Stimulated activated CD4-positive, alpha-beta T cell treated with anti-CD3 and anti-CD28 coated beads, Interleukin-15, amount 100 ng/mL, for 48 hours (primary cell): ENCODE data around the gene TMEM145.

Experiments
- DNase-seq, 2 donors: peaks; one replicate each; pipeline ENCODE4 v3.0.0-alpha.2; 2020; ENCODE audit warnings: low read depth in 2 of 2

Gene TMEM145

GRCh38 chr19:42277821-42278451 is 35.2 kb upstream of the TMEM145 start:
- DNase-seq = no peak

GRCh38 chr19:42278452-42279154 is 34.5 kb upstream of the TMEM145 start:
- no peak for DNase-seq

GRCh38 chr19:42279155-42279901 is 33.8 kb upstream of the TMEM145 start:
- no peak for DNase-seq

GRCh38 chr19:42279902-42280814 is 33.0 kb upstream of the TMEM145 start:
- peak; percentile 85 for DNase-seq

GRCh38 chr19:42280815-42281145 is 32.3 kb upstream of the TMEM145 start:
- no peak for DNase-seq

- no peak for DNase-seq
Measured at GRCh38 chr19:42281146-42281826, 31.8 kb upstream of the TMEM145 start.

- DNase-seq = no peak
Measured at GRCh38 chr19:42281827-42282762, 31.0 kb upstream of the TMEM145 start.

- DNase-seq = no peak
Measured at GRCh38 chr19:42282819-42283187, 30.3 kb upstream of the TMEM145 start.

- DNase-seq = peak; percentile 87 to 95
Measured at GRCh38 chr19:42283188-42284065, 29.7 kb upstream of the TMEM145 start.

GRCh38 chr19:42284066-42284501 is 29.0 kb upstream of the TMEM145 start:
- peak; percentile 59 to 67 for DNase-seq

- no peak for DNase-seq
Measured at GRCh38 chr19:42284591-42285341, 28.3 kb upstream of the TMEM145 start.

GRCh38 chr19:42285541-42285941 is 27.6 kb upstream of the TMEM145 start:
- no peak for DNase-seq

- DNase-seq = no peak
Measured at GRCh38 chr19:42285988-42286348, 27.1 kb upstream of the TMEM145 start.

GRCh38 chr19:42286349-42287016 is 26.6 kb upstream of the TMEM145 start:
- DNase-seq = no peak

- DNase-seq = no peak
Measured at GRCh38 chr19:42287017-42287826, 25.9 kb upstream of the TMEM145 start.

- no peak for DNase-seq
Measured at GRCh38 chr19:42287827-42288107, 25.3 kb upstream of the TMEM145 start.

GRCh38 chr19:42288387-42288786 is 24.7 kb upstream of the TMEM145 start:
- DNase-seq = no peak
